HUES64 (cell line): ENCODE data around the gene CLEC19A.

Source experiments
- H3K27ac ChIP-seq: 2 replicates; pipeline ENCODE4 v1.7.0; 2013; ENCODE audit warnings: low read depth, low read length, inconsistent platforms
- H3K27me3 ChIP-seq: 2 replicates; pipeline ENCODE4 v1.6.1; 2013; ENCODE audit warnings: mild to moderate bottlenecking, low read length; ENCODE audit not compliant: insufficient read depth
- H3K36me3 ChIP-seq: 2 replicates; pipeline ENCODE4 v1.6.1; 2013; ENCODE audit warnings: mild to moderate bottlenecking, low read length; ENCODE audit not compliant: insufficient read depth
- H3K4me1 ChIP-seq: 2 replicates; pipeline ENCODE4 v1.6.1; 2013; ENCODE audit warnings: mild to moderate bottlenecking, low read length, moderate library complexity; ENCODE audit not compliant: insufficient read depth
- H3K4me3 ChIP-seq: 2 replicates; pipeline ENCODE4 v1.5.1; 2013; ENCODE audit warnings: mild to moderate bottlenecking, low read length, moderate library complexity
- H3K9ac ChIP-seq: 2 replicates; pipeline ENCODE4 v1.6.1; 2013; ENCODE audit warnings: mild to moderate bottlenecking, low read depth, low read length
- H3K9me3 ChIP-seq: 2 replicates; pipeline ENCODE4 v1.6.1; 2013; ENCODE audit warnings: low read depth, low read length; ENCODE audit not compliant: insufficient read depth
- WGBS: fragments of 150-250, 120-280 bp; methylation state at CpG from one replicate; pipeline ENCODE4 v1.1.7; 2013; ENCODE audit warnings: missing lambda C conversion rate; 5-methylcytosine and 5-hydroxymethylcytosine counted together

CLEC19A gene

GRCh38 chr16:19328364-19328763 is 42.8 kb downstream of the CLEC19A start:
- 80% methylated on average over 1 of the region's 1 CpG for WGBS
- no peak overlapping the region for H3K4me3 ChIP-seq
- no peaks in the 10 kb centered on the region for H3K36me3 ChIP-seq

GRCh38 chr16:19329932-19330331 is 44.4 kb downstream of the CLEC19A start:
- no peaks in the 10 kb centered on the region for H3K36me3 ChIP-seq
- no peak overlapping the region for H3K27ac ChIP-seq
- H3K4me3 ChIP-seq = no peak overlapping the region
- WGBS = 100% methylated on average over 1 of the region's 1 CpG
- H3K9ac ChIP-seq = no peak overlapping the region
- H3K27me3 ChIP-seq = no peaks in the 10 kb centered on the region
- peaks cover 6% of the 10 kb centered on the region; the same call in 1 of the 2 replicates for H3K4me1 ChIP-seq
- no peaks in the 10 kb centered on the region for H3K9me3 ChIP-seq

More at GRCh38 chr16:19328364-19328763, 42.8 kb downstream of the CLEC19A start:
- H3K4me1 ChIP-seq = peaks cover 6% of the 10 kb centered on the region; the same call in 1 of the 2 replicates
- no peak overlapping the region for H3K27ac ChIP-seq
- H3K9ac ChIP-seq = no peak overlapping the region
- H3K27me3 ChIP-seq = no peaks in the 10 kb centered on the region
- no peaks in the 10 kb centered on the region for H3K9me3 ChIP-seq

GRCh38 chr16:19330841-19331397 is 45.4 kb downstream of the CLEC19A start:
- WGBS = 70% methylated on average over 6 of the region's 6 CpGs

GRCh38 chr16:19331794-19332193 is 46.3 kb downstream of the CLEC19A start:
- H3K4me1 ChIP-seq = peaks cover 6% of the 10 kb centered on the region; the same call in 1 of the 2 replicates
- no peaks in the 10 kb centered on the region for H3K9me3 ChIP-seq
- no peak overlapping the region for H3K9ac ChIP-seq
- no peaks in the 10 kb centered on the region for H3K36me3 ChIP-seq
- H3K27ac ChIP-seq = no peak overlapping the region
- no peaks in the 10 kb centered on the region for H3K27me3 ChIP-seq
- WGBS = 85% methylated on average over 4 of the region's 4 CpGs
- no peak overlapping the region for H3K4me3 ChIP-seq

More at GRCh38 chr16:19330841-19331397, 45.4 kb downstream of the CLEC19A start:
- no peaks in the 10 kb centered on the region for H3K9me3 ChIP-seq
- H3K36me3 ChIP-seq = no peaks in the 10 kb centered on the region
- no peak overlapping the region for H3K9ac ChIP-seq
- no peak overlapping the region for H3K27ac ChIP-seq
- H3K27me3 ChIP-seq = no peaks in the 10 kb centered on the region
- no peak overlapping the region for H3K4me3 ChIP-seq
- peaks cover 6% of the 10 kb centered on the region; the same call in 1 of the 2 replicates for H3K4me1 ChIP-seq

- Histone ChIP-seq H3K9ac (no peak overlapping the region), H3K9me3 (no peaks in the 10 kb centered on the region), H3K36me3 (no peaks in the 10 kb centered on the region), H3K27me3 (no peaks in the 10 kb centered on the region), H3K27ac (no peak overlapping the region), H3K4me3 (no peak overlapping the region), H3K4me1 (no peaks in the 10 kb centered on the region)
- WGBS = 81% methylated on average over 3 of the region's 3 CpGs
Observed at GRCh38 chr16:19338335-19338734, 52.8 kb downstream of the CLEC19A start.

GRCh38 chr16:19344224-19344801 is 58.8 kb downstream of the CLEC19A start:
- 77% methylated on average over 9 of the region's 9 CpGs for WGBS
- Histone ChIP-seq H3K27ac (no peak overlapping the region), H3K27me3 (no peaks in the 10 kb centered on the region), H3K36me3 (no peaks in the 10 kb centered on the region), H3K9ac (no peak overlapping the region), H3K4me1 (peaks cover 29% of the 10 kb centered on the region), H3K4me3 (no peak overlapping the region), H3K9me3 (no peaks in the 10 kb centered on the region)

- Histone ChIP-seq H3K36me3 (no peaks in the 10 kb centered on the region), H3K4me3 (no peak overlapping the region), H3K4me1 (peaks cover 31% of the 10 kb centered on the region), H3K9me3 (no peaks in the 10 kb centered on the region), H3K27ac (no peak overlapping the region), H3K9ac (no peak overlapping the region), H3K27me3 (no peaks in the 10 kb centered on the region)
- WGBS = 80% methylated on average over 4 of the region's 4 CpGs
Observed at GRCh38 chr16:19344980-19345379, 59.4 kb downstream of the CLEC19A start.

- Histone ChIP-seq H3K36me3 (no peaks in the 10 kb centered on the region), H3K27me3 (no peaks in the 10 kb centered on the region), H3K9ac (no peak overlapping the region), H3K4me3 (no peak overlapping the region), H3K27ac (no peak overlapping the region), H3K9me3 (no peaks in the 10 kb centered on the region), H3K4me1 (peaks cover 31% of the 10 kb centered on the region)
- WGBS = 54% methylated on average over 3 of the region's 3 CpGs
Observed at GRCh38 chr16:19346335-19346922, 60.9 kb downstream of the CLEC19A start.

GRCh38 chr16:19348125-19348524 is 62.6 kb downstream of the CLEC19A start:
- WGBS = 85% methylated on average over 5 of the region's 6 CpGs
- Histone ChIP-seq H3K4me3 (no peak overlapping the region), H3K9me3 (no peaks in the 10 kb centered on the region), H3K27me3 (no peaks in the 10 kb centered on the region), H3K27ac (peak overlapping the region; percentile 80), H3K36me3 (no peaks in the 10 kb centered on the region), H3K4me1 (peaks cover 31% of the 10 kb centered on the region), H3K9ac (no peak overlapping the region)

GRCh38 chr16:19348578-19349315 is 63.2 kb downstream of the CLEC19A start:
- Histone ChIP-seq H3K9me3 (no peaks in the 10 kb centered on the region), H3K9ac (peak overlapping the region; percentile 27; the same call in 1 of the 2 replicates)
- 12% methylated on average over 11 of the region's 11 CpGs for WGBS

GRCh38 chr16:19354371-19354770 is 68.8 kb downstream of the CLEC19A start:
- no peak overlapping the region for H3K4me3 ChIP-seq
- no peaks in the 10 kb centered on the region for H3K27me3 ChIP-seq
- no peak overlapping the region for H3K27ac ChIP-seq
- H3K4me1 ChIP-seq = peaks cover 2% of the 10 kb centered on the region; the same call in 1 of the 2 replicates
- no peaks in the 10 kb centered on the region for H3K36me3 ChIP-seq
- no peak overlapping the region for H3K9ac ChIP-seq
- H3K9me3 ChIP-seq = no peaks in the 10 kb centered on the region
- WGBS = 92% methylated on average over 2 of the region's 2 CpGs

More at GRCh38 chr16:19348578-19349315, 63.2 kb downstream of the CLEC19A start:
- Histone ChIP-seq H3K27ac (peak overlapping the region; percentile 80), H3K4me3 (no peak overlapping the region), H3K36me3 (no peaks in the 10 kb centered on the region), H3K27me3 (no peaks in the 10 kb centered on the region), H3K4me1 (peaks cover 31% of the 10 kb centered on the region)
